GOT3 (cell line): ENCODE measurements around the gene RTN4RL1.
"Not testable (repeated sequence)": the region's sequence is repeated elsewhere in the genome, so short reads cannot be mapped to it uniquely, and the experiment has no call there.

Experiments used
- DNase-seq: peaks from one replicate; lab custom pipeline; 2025; ENCODE audit warnings: mixed read lengths; lab: John Stamatoyannopoulos, UW

The RTN4RL1 gene

DNA sequence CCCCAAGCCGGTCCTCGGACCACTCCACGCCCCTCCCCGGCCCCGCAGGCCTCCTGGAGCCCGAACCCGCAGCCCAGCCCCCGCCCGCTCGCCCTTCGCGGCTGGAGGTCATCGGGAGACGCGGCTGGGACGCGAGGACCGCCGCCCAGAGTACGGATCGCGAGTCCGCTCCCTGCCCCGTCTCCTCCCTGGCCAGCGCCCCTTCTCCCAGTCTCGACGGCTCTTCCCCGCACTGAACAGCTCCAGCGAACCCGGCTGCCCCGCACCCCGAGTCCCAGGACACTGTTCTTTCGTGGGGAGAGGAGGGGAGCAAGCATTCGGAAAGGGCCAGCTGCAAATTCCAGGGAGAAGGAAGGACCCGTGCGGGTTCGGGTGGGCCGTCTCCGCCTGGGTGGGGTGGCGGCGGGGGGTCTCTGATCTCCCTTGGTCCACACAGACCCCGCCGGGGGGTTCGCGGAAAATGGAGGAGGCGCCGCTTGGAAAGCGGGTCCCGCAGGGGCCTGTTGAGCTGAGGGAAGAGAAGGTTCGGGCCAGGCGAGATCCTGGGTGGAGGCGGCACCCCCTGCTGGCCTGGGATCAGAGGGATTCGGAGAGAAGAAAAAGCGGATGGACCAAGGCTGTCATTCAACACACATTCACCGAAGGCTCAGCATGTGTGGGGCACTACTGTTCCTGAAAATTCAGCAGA, 632 bp upstream of the RTN4RL1 start:
- no peak for DNase-seq

DNA sequence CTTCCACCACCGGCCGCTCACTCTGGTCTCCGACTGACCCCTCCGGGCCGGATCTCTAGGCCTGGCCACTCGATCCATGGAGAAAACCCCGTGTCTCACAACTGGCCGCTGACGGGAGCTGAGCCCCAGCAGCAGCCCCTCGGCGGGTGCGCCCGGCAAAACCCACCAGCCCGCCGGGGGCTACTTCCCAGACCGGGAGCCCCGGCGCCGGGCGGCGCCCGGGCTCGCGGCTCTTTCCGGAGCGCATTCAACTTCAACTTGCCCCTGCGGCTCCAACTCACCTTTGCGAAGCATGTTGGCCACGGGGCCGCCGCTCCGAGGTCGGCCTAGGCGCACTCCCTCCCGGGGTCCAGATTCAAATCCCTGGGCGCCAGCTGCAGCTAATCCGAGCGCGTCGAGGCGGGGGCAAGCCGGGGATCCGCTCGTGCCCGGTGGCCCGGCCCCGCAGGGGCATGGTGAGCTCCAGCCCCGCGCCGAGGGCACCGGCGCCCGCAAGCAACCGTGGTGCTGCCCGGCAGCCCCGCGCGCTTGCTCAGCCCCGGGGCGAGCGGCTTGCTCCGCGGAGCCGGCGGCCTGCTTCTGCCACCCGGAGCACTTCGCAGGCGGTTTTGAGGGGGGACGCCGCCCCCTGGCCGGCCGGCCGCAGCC, 438 bp downstream of the RTN4RL1 start:
- DNase-seq: no peak

DNA sequence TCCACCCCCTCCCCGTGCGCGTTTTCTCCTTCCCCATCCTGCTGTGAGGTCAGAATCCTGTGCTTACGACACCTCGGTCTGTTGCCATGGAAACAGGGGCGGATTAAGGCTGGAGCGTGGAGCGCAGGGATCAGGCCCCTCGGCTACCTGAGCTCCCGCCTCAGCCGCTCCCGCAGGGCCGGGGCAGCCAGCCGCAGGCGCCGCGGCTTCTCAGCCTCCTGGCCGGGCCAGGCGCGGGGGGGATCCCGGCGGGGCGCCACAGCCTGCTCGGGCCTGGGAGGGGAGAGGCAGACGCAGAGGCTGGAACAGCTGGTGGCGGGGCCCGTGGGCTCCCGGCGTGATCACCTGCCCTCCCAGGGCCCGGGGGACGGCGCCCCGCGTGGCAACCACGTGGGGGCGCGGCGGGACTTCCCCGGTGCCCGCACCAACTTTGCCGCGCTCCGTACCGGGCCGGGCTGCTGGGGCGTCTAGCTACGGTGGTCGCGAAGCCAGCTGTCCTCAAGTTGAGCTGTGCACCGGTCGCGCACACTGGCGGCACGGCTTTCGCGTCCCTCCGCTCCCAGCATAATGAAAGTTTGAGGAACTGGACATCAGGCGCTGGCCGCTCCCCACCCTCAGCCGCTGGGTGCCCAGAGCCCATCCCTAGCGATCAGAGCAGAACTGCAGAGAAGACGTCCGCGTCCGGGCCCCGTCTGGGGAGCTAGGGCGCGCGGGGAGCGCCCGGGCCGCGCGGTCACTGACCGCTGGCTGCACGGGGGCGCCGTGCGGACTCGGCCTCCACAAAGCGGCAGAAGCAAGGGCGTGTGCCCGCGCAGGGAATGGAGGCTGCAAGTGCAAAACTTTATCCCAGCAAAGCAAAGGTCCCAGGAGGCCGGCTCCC, 1.2 kb downstream of the RTN4RL1 start:
- DNase-seq: no peak

DNA sequence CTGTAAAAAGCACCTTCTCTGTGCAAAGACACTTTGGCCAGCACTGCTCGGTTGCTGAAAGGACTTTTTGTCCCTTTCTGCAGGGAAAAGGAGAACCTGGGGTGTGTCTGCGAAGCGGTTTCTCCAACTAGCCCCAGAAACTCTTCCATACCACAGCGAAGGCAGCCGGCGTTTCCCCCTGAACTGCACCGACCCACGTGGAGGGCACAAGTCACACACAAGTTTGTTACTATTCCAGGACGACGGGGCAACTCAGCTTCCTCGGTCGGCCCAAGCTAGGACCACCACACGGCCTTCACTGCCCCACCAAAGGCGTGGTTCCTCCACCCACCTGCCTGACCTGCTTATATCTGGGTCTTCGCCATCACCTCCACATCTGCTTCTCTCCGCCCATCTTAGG, 1.9 kb downstream of the RTN4RL1 start:
- no peak for DNase-seq

DNA sequence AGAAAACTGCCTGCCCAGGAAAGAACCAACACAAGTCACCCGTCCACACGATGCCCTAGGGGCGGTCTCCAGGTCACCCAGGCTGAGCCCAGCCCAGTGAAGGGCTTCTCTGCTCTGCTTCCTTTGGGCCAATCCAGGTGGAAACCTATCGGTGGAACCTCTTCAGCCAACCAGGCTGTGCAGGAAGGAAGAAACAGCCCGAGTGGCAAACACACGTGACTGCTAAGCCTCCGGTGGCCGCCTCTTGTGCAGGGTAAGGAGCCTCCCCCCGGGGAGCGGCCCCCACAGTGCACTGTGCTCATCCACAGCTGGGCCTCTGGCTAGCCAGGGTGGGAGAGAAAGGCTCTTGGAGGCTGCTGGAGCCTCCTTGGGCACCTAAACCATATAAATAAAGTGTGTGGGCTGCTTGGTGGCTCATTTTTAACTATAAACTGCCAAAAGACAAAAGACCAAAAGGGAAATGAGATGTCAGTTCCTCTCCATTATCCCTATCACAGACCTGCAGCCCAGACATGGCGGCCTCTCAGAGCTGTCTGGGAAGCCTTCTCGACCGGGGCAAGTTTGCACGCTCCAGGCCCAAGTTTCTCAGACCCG, 2.4 kb downstream of the RTN4RL1 start:
- no peak for DNase-seq

DNA sequence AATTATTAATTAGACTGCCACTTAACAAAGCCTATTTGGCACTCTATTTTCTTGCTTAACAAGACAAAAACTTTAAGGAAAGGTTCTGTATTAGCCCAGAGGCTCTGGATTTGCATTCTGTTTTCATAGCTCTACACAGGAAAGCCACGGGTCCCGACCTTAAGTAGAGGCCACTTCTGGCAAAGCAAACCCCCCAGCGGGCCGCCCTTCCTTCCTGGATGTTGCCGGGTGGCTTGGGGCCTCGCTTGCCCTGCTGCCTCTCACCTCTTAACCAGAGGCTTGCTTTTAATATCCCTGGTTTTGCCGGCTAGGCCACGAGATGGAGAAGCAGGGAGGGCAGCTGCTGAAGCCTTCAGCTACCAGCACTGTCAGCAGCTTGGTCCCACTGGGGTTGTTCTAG, 4.4 kb downstream of the RTN4RL1 start:
- DNase-seq: no peak

DNA sequence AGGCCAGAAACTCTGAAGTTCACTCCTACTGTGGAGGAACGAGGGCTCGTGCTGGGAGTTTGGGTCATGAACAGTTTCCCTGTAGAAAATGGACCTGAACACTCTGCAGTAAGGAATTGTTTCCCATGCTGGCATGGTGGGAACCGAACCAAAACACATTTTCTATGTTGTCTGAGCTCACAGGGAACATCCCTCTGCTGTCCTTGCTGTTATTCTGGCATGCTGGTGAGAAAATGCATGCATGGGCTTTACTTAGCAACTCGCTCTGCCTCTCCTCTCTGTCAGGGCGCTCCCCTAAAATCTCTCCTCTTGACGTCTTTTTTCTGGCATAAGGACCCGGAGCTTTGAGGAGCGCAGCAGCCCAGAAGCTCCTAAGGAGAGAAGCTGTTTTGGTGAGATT, 5.4 kb downstream of the RTN4RL1 start:
- DNase-seq: no peak

DNA sequence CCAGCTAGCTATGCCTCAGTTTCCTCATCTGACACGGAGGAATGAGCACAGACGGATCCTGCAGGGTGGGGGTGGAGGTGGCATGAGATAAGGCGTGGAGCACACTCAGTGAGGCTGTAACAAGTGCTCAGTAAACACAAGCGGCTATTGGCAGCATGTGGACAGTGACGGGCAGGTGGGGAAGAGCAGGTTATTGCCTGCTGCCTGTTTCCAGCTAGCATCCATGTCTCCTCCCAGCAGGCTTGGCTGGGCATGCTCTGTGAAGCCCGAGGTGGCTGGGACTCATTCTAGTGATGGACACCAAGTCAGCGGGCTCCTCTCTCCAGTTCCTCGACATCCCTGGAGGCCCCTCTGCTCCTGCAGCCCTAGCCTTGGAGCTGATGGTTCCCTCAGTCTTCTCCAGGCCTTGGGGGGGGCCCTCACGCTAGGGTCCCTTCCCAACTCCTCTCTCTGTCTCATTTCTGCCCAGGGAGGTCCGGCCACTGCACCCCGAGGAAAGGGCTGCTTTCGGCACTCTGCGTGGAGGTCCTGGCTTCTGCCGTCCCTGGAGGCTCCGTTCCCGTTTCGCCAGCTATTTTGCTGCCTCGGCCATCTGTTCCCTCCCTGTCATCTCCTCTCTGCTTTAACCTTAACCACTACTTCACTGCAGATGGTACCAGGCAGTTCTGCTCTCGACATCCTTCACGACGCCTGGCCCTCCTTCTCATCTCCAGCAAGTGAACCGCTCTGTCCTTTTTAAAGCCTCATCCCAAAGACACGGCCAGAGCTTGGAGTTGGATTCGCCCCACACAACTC, 6.2 kb downstream of the RTN4RL1 start:
- no peak for DNase-seq

DNA sequence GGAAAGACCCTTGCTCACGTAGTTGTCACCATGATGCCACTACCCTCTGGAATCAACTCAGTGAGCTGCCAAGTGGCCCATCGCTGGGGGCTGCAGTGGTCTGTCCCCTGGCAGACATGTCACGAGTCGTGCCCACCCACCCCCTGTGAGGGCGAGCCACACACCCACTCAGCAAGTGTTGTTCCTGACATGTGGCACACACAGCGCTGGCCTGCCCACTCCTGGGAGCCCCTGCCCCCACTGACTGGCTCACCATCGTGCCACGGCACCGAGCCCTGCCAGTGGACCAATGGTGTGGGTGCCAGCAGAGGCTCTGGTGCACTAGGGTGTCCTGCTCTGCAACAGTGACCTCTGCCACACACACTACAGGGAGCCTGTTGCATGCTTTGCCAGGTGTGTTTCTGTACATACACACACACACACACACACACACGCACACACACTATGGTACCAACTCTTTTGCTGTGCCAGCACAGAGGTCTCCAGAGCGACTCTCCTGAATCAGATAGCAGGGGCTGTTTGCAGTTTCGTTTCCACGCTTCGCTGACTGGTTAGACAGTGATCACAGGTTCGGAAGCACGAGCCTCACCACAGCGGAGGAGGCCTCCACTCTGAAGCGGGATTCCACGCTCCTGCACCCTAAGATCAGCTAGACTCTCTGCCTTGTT, 7.7 kb downstream of the RTN4RL1 start:
- no peak for DNase-seq

DNA sequence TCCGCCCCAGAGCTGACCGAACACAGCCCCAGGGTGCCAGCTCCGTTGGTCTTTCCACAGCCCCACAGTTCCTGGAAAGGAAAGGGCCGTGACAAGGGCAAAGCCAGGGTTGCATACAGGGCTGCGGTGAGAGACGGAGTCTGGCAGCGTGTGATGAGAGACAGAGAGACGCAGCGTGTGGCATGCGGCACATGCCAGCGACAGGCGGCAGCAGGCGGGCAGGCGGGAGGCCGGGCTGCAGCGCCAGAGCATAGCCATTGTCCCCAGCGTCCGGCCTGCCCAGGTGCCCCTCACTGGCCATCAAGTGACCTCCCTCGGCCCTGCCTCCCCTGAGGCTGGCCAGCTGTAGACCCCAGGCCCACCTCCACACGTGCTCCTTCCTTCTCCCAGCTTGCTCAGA, 8.6 kb downstream of the RTN4RL1 start:
- no peak for DNase-seq

DNA sequence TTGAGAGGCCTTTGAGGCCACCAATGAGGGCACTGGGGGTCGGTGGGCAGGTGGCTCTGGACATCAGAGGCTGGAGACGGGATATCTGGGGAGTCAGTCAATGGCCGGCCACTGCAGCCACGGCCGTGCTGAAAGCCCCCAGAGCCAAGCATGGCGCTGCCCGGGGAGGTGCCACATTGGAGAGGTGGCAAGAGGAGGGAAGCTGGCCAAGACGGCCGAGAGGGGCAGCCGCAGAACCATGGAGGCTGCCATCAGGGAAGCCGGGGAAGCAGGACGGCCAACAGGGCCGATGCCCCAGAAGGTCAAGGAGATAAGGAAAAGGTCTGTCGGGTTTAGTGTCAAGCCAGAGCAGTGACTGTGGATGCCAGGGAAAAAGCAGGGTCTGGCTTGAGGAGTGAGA, 9.8 kb downstream of the RTN4RL1 start:
- DNase-seq: no peak

DNA sequence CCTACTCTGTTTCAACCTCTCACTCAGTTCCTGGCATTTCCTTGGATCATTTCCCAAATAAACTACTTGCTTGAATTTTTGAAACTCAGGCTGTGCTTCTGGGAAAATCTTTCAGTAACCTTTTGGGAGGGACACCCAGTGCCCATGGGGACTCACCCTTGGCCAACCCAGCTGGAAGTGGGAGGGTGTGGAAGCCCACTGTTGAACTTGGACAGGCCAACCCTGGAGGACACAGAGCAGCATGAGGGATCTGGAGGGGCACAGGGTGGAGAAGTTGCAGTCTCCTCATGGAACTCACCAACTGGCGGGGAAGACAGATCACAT, 11.2 kb downstream of the RTN4RL1 start:
- DNase-seq: no peak

DNA sequence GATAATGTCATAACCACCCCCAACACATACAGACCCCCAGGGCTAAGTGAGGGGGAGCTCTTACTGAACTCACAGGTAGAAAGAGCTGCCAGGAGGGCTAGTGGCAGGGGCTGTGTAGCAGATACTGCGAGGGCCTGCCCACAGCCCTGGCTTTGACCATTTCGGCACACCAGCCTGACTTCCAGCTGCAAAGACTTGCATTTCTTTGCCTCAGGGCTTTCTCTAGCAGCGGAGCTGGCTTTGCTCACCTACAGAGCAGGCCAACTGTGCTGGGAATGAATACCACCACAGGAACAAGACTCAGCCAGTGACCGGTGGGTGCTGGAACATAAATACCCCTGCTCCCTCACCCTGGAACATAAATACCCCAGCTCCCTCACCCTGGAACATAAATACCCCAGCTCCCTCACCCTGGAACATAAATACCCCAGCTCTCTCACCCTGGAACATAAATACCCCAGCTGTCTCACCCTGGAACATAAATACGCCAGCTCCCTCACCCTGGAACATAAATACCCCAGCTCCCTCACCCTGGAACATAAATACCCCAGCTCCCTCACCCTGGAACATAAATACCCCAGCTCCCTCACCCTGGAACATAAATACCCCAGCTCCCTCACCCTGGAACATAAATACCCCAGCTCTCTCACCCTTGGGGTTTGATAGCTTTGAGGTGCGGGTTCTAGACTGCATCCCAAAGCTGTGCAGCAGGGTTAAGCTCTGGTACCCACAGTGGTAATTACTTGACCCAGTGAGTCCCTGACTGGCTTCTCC, 11.7 kb downstream of the RTN4RL1 start:
- DNase-seq: not testable (repeated sequence)

DNA sequence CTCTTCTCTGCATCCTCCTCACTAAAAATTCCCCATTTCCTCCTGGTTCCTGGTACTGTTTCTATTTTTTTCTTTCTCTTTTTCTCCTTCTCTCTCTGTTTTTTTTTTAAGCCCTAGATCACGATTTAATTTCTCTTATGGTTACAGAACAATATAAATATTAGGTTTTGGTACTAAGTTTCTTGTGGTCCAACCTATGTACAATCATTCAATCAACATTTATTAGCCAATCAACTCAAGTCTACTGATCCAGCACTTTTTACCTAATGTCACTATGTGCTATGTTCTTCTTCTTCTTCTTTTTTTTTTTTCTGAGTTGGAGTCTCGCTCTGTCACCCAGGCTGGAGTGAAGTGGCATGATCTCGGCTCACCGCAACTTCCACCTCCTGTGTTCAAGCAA, 12.6 kb downstream of the RTN4RL1 start:
- DNase-seq: no peak

DNA sequence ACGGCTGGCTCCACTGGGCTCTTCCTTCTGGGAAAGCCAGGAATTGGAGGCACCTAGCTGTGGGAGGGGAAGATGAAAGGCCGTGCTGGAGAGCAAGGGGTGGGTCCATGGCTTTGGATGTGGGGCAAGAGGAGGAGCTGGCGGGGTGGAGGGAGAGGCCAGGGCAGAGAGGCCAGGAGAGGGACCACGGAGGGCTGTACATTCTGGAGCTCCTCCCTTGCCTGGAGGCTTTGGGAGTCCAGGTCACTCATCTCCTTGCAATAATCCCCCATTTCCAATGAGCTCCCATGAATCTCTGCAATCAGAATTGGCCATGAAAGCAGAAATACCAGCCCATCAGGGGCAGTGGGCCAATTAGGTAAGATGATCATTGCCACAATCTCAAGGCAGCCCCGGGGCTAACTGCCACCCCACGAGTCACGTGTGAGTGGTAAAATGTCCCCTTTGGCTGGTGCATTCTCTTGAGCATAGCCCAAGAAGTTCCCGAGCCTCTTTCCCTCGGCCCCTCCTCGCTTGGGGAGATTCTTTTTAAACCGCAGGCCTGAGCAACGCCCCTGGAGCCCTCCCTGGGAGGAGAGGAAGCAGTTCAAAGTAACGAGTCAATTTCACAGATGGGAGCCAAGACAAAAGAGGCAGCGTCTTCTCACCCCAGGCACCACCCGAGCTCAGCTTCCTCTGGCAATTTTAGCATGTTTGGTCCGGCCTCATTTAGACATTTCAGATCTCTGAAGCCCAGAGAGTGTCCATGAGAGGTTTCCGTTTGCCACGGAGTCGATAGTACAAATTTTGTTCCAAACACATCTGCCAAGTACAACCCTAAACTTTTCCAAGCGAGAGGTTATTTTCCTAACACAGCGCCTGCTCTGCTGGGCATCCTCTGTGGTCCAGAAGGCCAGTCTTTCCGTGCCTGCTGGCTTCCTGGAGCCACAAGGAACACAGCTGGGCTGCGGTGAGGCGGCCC, 13.4 kb downstream of the RTN4RL1 start:
- no peak for DNase-seq

DNA sequence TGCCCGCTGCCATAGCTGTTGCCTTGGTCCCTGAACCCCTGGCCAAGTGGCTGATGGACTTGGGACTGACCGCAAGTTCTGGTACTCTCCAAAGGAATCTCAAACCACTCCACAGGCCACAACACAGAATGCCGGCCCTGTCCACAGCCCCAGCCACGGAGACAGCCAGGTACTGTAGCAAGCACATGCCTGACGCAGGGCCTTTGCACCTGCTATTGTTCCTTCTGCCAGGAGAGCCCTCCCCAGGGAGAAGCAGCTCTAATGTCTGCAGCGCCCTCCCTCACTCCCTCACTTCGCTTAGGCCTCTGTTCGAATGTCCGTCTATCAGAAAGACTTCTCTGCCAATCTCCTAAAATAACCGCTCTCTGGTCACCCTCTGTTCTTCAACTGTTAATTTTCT, 15.4 kb downstream of the RTN4RL1 start:
- no peak for DNase-seq

DNA sequence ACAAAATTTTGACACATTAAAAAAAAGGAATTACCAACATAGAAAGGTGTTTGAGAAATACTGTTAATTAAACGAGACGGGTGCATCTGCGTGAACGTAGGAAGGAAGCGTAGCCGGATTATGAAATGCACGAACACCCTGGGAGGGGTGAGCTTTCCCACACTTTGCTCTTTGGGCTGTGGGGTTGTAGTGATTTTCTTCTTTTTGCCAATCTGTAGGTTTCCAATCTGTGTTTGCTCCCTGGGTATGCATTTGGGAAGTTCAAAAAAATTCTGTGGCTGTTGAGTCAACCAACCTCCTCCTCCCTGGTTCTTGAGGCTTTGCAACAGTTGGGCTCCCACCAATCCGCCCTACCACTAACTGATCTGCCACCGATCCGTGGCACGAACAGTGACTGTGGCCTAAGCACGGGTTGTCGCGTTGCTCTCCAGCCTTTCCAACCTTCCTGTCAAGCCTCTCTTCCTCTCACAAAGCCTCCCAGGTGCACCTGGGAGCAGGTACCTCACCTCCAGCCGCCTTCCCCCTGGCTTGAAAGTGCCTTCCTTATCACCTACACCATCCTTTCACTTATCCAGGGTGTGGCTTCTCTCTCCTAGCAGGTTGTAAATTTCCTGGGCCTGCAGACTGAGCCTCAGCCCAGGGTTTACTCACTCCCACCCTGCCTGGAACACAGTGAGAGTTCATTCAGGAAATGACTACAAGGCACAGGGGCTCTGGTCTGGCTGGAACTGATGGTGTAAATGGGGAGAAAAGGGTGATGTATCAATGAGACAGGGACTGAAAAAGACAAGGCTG, 16.6 kb downstream of the RTN4RL1 start:
- DNase-seq: no peak

DNA sequence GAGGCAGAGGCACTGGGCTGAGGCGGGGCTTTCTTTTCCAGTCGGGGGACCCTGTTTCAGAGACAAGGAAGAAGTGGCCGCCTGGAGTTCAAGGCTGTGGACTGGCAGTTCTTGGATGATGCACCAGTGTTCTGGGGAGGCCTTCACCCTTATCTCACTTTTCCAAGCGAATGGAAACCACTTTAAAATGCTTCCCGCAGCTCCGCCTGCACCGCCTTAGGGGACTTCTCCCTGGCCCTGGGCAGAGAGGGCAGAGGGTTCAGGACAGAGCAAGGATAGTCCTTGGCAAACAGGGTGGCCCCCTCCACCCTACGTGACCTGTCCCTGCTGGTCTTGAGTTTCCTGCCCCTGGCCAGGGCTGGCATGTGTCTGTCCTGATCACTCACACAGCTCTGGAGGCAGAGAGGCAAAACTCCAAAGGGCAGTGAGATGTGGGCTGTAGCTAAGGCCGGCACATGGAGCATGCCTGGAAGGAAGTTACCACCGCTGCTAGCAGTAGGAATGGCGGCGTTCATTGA, 20.6 kb downstream of the RTN4RL1 start:
- DNase-seq: no peak
